IPS-18a (cell line): ENCODE measurements around the gene DUSP16.

Experiments used
- H3K27ac ChIP-seq: one replicate; pipeline ENCODE4 v1.5.1; 2013; ENCODE audit warnings: low read length
- H3K27me3 ChIP-seq: one replicate; pipeline ENCODE4 v1.6.1; 2013; ENCODE audit warnings: mild to moderate bottlenecking, low read length; ENCODE audit not compliant: control insufficient read depth, insufficient read depth
- H3K36me3 ChIP-seq: one replicate; pipeline ENCODE4 v1.6.1; 2013; ENCODE audit warnings: low read depth, low read length; ENCODE audit not compliant: control insufficient read depth
- H3K4me1 ChIP-seq: one replicate; pipeline ENCODE4 v1.6.1; 2013; ENCODE audit warnings: low read depth, low read length; ENCODE audit not compliant: control insufficient read depth
- H3K4me3 ChIP-seq: one replicate; pipeline ENCODE4 v1.5.1; 2013; ENCODE audit warnings: low read length
- H3K9ac ChIP-seq: one replicate; pipeline ENCODE4 v1.6.1; 2013; ENCODE audit warnings: mild to moderate bottlenecking, low read length, moderate library complexity
- H3K9me3 ChIP-seq: one replicate; pipeline ENCODE4 v1.6.1; 2013; ENCODE audit warnings: low read depth, low read length; ENCODE audit not compliant: control insufficient read depth

Gene DUSP16

DNA sequence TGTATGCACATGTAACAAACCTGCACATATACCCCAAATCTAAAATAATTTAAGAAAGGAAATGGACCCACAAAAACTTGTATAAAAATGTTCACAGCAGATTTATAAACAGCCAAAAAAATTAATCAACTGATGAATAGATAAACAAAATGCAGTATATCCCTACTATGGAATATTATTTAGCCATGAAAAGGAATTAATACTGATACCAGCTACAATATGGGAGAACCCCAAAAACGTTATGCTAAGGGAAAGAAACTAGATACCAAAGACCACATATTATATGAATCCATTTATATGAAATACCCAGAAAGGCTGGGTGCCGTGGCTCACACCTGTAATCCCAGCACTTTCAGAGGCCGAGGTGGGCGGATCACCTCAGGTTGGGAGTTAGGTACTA is 20.9 kb downstream of the DUSP16 start:
- H3K9me3 ChIP-seq: no peaks in the 10 kb centered on the region
- no peak overlapping the region for H3K27ac ChIP-seq
- no peaks in the 10 kb centered on the region for H3K27me3 ChIP-seq
- H3K36me3 ChIP-seq: no peaks in the 10 kb centered on the region
- H3K9ac ChIP-seq: no peak overlapping the region
- no peak overlapping the region for H3K4me3 ChIP-seq
- H3K4me1 ChIP-seq: peaks cover 8% of the 10 kb centered on the region

GRCh38 chr12:12540261-12541013 is 22.2 kb downstream of the DUSP16 start:
- peaks cover 8% of the 10 kb centered on the region for H3K4me1 ChIP-seq
- H3K9ac ChIP-seq: no peak overlapping the region
- H3K27ac ChIP-seq: no peak overlapping the region
- no peaks in the 10 kb centered on the region for H3K36me3 ChIP-seq
- H3K9me3 ChIP-seq: no peaks in the 10 kb centered on the region
- H3K4me3 ChIP-seq: no peak overlapping the region
- H3K27me3 ChIP-seq: no peaks in the 10 kb centered on the region

GRCh38 chr12:12539028-12539810 is 23.4 kb downstream of the DUSP16 start:
- no peaks in the 10 kb centered on the region for H3K36me3 ChIP-seq
- H3K4me1 ChIP-seq: peaks cover 8% of the 10 kb centered on the region
- H3K27ac ChIP-seq: no peak overlapping the region
- H3K9ac ChIP-seq: no peak overlapping the region
- no peaks in the 10 kb centered on the region for H3K27me3 ChIP-seq
- no peaks in the 10 kb centered on the region for H3K9me3 ChIP-seq
- H3K4me3 ChIP-seq: no peak overlapping the region

- H3K4me3 ChIP-seq: no peak overlapping the region
- H3K27ac ChIP-seq: no peak overlapping the region
- H3K27me3 ChIP-seq: no peaks in the 10 kb centered on the region
- H3K9ac ChIP-seq: no peak overlapping the region
- H3K9me3 ChIP-seq: no peaks in the 10 kb centered on the region
- H3K36me3 ChIP-seq: no peaks in the 10 kb centered on the region
- H3K4me1 ChIP-seq: peaks cover 8% of the 10 kb centered on the region
Measured at GRCh38 chr12:12538535-12538934, 24.1 kb downstream of the DUSP16 start.

DNA sequence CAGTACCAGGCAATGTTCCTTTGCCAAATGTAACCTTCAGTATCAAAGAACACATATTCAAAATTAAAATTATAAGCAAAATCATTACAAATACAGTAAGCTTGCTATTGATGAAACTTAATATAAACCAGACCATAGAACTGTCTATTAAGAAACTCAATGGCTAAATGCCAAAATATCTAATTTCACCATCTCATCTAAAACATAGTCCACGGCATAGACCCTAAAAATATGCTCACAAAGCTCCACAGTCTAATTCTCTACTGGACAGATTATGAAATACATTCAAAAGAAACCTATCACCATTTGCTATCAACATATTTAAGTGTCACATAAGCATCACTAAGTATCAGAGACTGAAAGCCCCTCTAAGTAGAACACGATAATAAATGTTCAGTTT is 25.2 kb downstream of the DUSP16 start:
- Histone ChIP-seq H3K36me3 (no peaks in the 10 kb centered on the region), H3K9ac (no peak overlapping the region), H3K9me3 (no peaks in the 10 kb centered on the region), H3K4me1 (peaks cover 8% of the 10 kb centered on the region), H3K27ac (no peak overlapping the region), H3K4me3 (no peak overlapping the region), H3K27me3 (no peaks in the 10 kb centered on the region)

GRCh38 chr12:12534975-12535374 is 27.7 kb downstream of the DUSP16 start:
- peaks cover 8% of the 10 kb centered on the region for H3K4me1 ChIP-seq
- H3K9me3 ChIP-seq: no peaks in the 10 kb centered on the region
- H3K4me3 ChIP-seq: no peak overlapping the region
- no peaks in the 10 kb centered on the region for H3K36me3 ChIP-seq
- no peak overlapping the region for H3K27ac ChIP-seq
- no peaks in the 10 kb centered on the region for H3K27me3 ChIP-seq
- H3K9ac ChIP-seq: no peak overlapping the region

DNA sequence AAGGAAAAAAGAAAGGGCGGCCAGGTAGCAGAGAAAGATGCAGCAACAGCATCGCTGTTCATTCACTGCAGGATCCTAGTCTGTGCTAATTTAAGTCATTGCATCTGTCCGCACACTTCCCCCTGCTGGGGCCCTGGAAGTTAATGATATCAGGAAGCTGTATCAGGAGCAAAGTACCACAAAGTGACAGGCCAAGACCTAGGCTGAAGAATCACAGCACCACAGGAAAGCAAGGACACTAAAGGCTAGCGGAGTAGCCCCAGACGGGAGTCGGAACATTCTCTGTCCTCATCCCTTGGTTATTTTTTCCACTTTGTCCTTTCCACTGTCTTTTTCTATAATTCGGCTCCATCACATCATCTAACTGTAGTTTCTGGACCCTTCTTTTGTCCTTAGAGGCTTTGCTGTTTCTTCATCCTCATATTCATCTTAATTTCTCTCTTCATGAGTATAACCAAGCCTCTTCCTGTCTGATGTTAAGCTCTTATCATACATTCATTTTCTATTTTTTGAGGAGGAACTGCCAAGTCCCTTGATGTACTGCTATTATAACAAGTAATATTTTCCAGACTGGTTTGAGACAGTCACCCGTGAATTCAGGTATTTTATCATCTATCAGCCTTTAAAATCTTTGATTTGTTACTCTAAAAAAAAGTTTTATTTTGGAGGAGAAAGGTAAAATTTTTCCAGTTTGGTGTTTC is 28.3 kb downstream of the DUSP16 start:
- peaks cover 4% of the 10 kb centered on the region for H3K4me1 ChIP-seq
- H3K4me3 ChIP-seq: no peak overlapping the region
- no peak overlapping the region for H3K9ac ChIP-seq
- H3K27me3 ChIP-seq: no peaks in the 10 kb centered on the region
- no peak overlapping the region for H3K27ac ChIP-seq
- H3K9me3 ChIP-seq: no peaks in the 10 kb centered on the region
- H3K36me3 ChIP-seq: no peaks in the 10 kb centered on the region

DNA sequence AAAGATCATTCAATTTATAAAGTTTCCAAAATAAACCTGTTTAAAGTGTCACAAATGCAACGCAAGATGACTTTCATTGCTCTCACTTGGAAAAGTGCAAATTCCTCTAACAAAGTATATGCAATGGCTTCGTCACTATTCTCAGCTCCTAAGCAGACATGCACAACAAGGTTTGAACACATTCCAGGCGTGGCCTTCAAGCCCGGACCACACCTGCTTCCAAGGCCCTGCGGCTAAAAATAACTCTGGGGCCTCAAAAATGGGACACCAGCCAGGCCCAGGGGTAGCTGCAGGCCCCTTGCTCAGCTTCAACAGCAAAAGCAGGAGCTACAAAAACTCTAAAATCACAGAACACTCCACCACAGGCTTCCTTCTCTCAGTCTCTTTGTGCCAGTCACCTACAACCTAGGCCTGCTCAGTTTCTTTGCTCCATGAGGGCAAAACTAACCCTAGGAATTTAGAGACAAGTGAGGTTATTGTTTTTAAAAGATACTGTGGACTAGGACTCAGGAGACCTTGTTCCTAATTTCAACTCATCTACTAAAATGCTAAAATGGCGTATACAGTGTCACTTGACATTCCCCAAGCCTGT is 29.3 kb downstream of the DUSP16 start:
- H3K9me3 ChIP-seq: no peaks in the 10 kb centered on the region
- H3K36me3 ChIP-seq: no peaks in the 10 kb centered on the region
- no peaks in the 10 kb centered on the region for H3K27me3 ChIP-seq
- no peaks in the 10 kb centered on the region for H3K4me1 ChIP-seq
- no peak overlapping the region for H3K4me3 ChIP-seq
- no peak overlapping the region for H3K9ac ChIP-seq
- H3K27ac ChIP-seq: no peak overlapping the region

- Histone ChIP-seq H3K27ac (no peak overlapping the region), H3K4me1 (peaks cover 15% of the 10 kb centered on the region), H3K27me3 (no peaks in the 10 kb centered on the region), H3K4me3 (no peak overlapping the region), H3K9ac (no peak overlapping the region), H3K36me3 (no peaks in the 10 kb centered on the region), H3K9me3 (no peaks in the 10 kb centered on the region)
Measured at GRCh38 chr12:12531194-12531593, 31.5 kb downstream of the DUSP16 start.

DNA sequence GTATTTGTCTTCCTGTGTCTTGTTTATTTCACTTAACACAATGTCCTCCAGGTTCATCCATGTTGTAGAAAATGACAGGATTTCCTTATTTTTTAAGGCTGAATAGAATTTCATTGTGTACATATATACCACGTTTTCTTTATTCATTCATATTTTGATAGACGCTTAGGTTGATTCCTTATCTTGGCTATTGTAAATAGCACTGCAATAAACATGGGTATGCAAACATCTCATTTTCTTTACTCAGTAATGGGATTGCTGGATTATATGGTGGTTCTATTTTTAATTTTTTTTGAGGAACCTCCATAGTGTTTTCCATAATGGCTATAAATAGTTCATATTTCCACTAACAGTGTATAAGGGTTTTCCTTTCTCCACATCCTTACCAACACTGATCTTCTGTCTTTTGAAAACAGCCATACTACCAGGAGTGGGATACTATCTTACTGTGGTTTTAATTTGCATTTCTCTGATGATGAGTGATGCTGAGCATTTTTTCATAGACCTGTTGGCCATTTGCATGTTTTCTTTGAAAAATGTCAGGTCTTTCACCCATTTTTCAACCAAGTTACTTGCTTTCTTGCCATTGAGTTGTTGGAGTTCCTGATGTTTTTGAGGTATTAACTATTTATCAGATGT is 32.8 kb downstream of the DUSP16 start:
- Histone ChIP-seq H3K4me1 (peaks cover 15% of the 10 kb centered on the region), H3K9ac (no peak overlapping the region), H3K27ac (no peak overlapping the region), H3K4me3 (no peak overlapping the region), H3K36me3 (no peaks in the 10 kb centered on the region), H3K9me3 (no peaks in the 10 kb centered on the region), H3K27me3 (no peaks in the 10 kb centered on the region)
